Upper lobe of right lung (tissue), 1 donor: ENCODE measurements around the gene CMIP. TPM values are rescaled to one million over a fixed set of nuclear protein-coding genes. Genes with fewer than 3 reads are reported as not detected.
A peak's percentile ranks its signal among the peaks of the same experiment; 100 is the strongest.
"Not testable (repeated sequence)": the region's sequence is repeated elsewhere in the genome, so short reads cannot be mapped to it uniquely, and the experiment has no call there.

Source experiments
- ATAC-seq: fragments of 200-7000 bp; cut with Tn5 transposase; one replicate; pipeline ENCODE4 v1.9.1; 2020; ENCODE audit warnings: mild to moderate bottlenecking, moderate library complexity
- DNase-seq: peaks from one replicate; pipeline ENCODE4 v3.0.0-alpha.2; 2020
- H3K27ac ChIP-seq: fragments of 200-600 bp; one replicate; pipeline ENCODE4 v1.8.0; 2022
- H3K27me3 ChIP-seq: fragments of 200-600 bp; one replicate; pipeline ENCODE4 v1.8.0; 2022; ENCODE audit warnings: mild to moderate bottlenecking
- H3K36me3 ChIP-seq: fragments of 200-600 bp; one replicate; pipeline ENCODE4 v1.8.0; 2022
- H3K4me1 ChIP-seq: fragments of 200-600 bp; one replicate; pipeline ENCODE4 v1.8.0; 2022
- H3K4me3 ChIP-seq: fragments of 200-600 bp; one replicate; pipeline ENCODE4 v1.8.0; 2022; ENCODE audit warnings: mild to moderate bottlenecking
- H3K9me3 ChIP-seq: fragments of 200-600 bp; one replicate; pipeline ENCODE4 v1.8.0; 2022
- intact Hi-C: fragments of 100-400 bp; cut with DNase I; formaldehyde crosslinking; loops from one replicate; pipeline ENCODE4 v1.11.0; 2022
- total RNA-seq: library from RNA; stranded (reverse); fragmentation: NEBNext Ultra II Directional; extraction: Animal tissue kit (Norgen Biotek cat#: 25700); gene quantifications from one replicate; pipeline ENCODE4 v1.2.1, GENCODE V29; 2021
- TF ChIP-seq, protein P1 (sequence below): fragments of 200-600 bp; IDR thresholded peaks from one replicate; pipeline ENCODE4 v1.8.0; 2022; ENCODE audit warnings: antibody characterized with exemption
- donor health status: DM: no; HTN: yes; CAD: no; lungs with severe emphysema.

Gene CMIP
- total RNA-seq, 1 donor from 2014 or later, result 73.8 TPM

- no peaks in the 10 kb centered on the region for H3K27me3 ChIP-seq
- H3K27ac ChIP-seq, result no peak overlapping the region
- DNase-seq (peak; percentile 61), ATAC-seq (peak; percentile 29)
- H3K36me3 ChIP-seq, result no peaks in the 10 kb centered on the region
- H3K4me1 ChIP-seq, result peaks cover 27% of the 10 kb centered on the region
- TF ChIP-seq, protein P1, sequence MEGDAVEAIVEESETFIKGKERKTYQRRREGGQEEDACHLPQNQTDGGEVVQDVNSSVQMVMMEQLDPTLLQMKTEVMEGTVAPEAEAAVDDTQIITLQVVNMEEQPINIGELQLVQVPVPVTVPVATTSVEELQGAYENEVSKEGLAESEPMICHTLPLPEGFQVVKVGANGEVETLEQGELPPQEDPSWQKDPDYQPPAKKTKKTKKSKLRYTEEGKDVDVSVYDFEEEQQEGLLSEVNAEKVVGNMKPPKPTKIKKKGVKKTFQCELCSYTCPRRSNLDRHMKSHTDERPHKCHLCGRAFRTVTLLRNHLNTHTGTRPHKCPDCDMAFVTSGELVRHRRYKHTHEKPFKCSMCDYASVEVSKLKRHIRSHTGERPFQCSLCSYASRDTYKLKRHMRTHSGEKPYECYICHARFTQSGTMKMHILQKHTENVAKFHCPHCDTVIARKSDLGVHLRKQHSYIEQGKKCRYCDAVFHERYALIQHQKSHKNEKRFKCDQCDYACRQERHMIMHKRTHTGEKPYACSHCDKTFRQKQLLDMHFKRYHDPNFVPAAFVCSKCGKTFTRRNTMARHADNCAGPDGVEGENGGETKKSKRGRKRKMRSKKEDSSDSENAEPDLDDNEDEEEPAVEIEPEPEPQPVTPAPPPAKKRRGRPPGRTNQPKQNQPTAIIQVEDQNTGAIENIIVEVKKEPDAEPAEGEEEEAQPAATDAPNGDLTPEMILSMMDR, result no peak
- no peak overlapping the region for H3K4me3 ChIP-seq
- H3K9me3 ChIP-seq, result no peaks in the 10 kb centered on the region
- intact Hi-C loops, result no loop called here
Observed at GRCh38 chr16:81521141-81521626, 76.6 kb downstream of the CMIP start.

DNA sequence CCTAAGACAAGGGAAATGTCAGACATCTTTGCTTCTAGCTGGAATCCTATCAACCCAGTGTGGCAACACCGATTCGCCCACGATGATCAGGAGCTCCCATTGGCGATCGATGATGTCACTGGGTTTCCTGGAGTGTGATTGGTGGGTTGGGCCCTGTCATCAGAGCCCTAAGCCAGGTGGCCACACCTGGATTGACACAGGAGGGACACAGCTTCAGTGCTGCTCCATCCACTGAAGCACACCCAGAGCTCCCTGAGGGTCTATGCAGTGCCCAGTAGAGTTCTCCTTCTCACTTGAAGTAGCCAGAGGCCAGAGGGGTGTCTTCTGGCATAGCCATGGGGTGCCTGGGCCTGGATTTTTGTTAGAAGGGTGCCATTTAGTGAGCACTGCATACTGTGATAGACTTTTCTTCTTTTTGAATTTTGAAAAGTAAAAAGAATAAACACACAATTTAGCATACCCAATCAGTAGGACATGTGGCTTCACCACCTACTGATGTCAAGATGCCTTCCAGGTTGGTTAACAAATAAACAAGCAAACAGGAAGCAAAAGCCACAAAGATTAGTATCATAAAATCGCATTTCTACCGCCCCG, 77.6 kb downstream of the CMIP start:
- ATAC-seq (no peak), DNase-seq (peak; percentile 48)
- H3K27me3 ChIP-seq, result no peaks in the 10 kb centered on the region
- peaks cover 37% of the 10 kb centered on the region for H3K4me1 ChIP-seq
- H3K4me3 ChIP-seq, result no peak overlapping the region
- H3K9me3 ChIP-seq, result no peaks in the 10 kb centered on the region
- intact Hi-C loops, result no loop called here
- no peak overlapping the region for H3K27ac ChIP-seq
- TF ChIP-seq, protein P1, result no peak
- no peaks in the 10 kb centered on the region for H3K36me3 ChIP-seq

- H3K4me1 ChIP-seq, result peaks cover 39% of the 10 kb centered on the region
- H3K36me3 ChIP-seq, H3K9me3 ChIP-seq, DNase-seq, intact Hi-C loops, H3K4me3 ChIP-seq, ATAC-seq, H3K27me3 ChIP-seq, H3K27ac ChIP-seq: not testable (repeated sequence)
Observed at GRCh38 chr16:81522851-81523250, 78.2 kb downstream of the CMIP start.

- TF ChIP-seq, protein P1, result no peak
- no peak for ATAC-seq
- peak; percentile 61 for DNase-seq
- Histone ChIP-seq H3K27ac (no peak overlapping the region), H3K9me3 (no peaks in the 10 kb centered on the region), H3K36me3 (no peaks in the 10 kb centered on the region), H3K27me3 (no peaks in the 10 kb centered on the region), H3K4me1 (peaks cover 35% of the 10 kb centered on the region), H3K4me3 (no peak overlapping the region)
- intact Hi-C loops, result no loop called here
Observed at GRCh38 chr16:81523387-81524115, 78.9 kb downstream of the CMIP start.

- TF ChIP-seq, protein P1, result no peak
- no peaks in the 10 kb centered on the region for H3K27me3 ChIP-seq
- intact Hi-C loops, result no loop called here
- H3K27ac ChIP-seq, result no peak overlapping the region
- H3K36me3 ChIP-seq, result no peaks in the 10 kb centered on the region
- no peaks in the 10 kb centered on the region for H3K9me3 ChIP-seq
- peaks cover 28% of the 10 kb centered on the region for H3K4me1 ChIP-seq
- ATAC-seq (no peak), DNase-seq (peak; percentile 53)
- H3K4me3 ChIP-seq, result no peak overlapping the region
Observed at GRCh38 chr16:81524382-81524781, 79.8 kb downstream of the CMIP start.

- H3K4me1 ChIP-seq, result peaks cover 23% of the 10 kb centered on the region
- H3K27me3 ChIP-seq, ATAC-seq, DNase-seq, H3K4me3 ChIP-seq, H3K9me3 ChIP-seq, intact Hi-C loops, H3K27ac ChIP-seq, H3K36me3 ChIP-seq: not testable (repeated sequence)
Observed at GRCh38 chr16:81524885-81525284, 80.3 kb downstream of the CMIP start.
